ENCODE results near the gene LPGAT1. TPM values are rescaled to one million over a fixed set of nuclear protein-coding genes. Genes with fewer than 3 reads are reported as not detected.

The LPGAT1 gene
- total and polyA plus RNA-seq, 2 donors (not counting 3 experiments of a cell fraction or from before 2014, with no cell fraction given) = 6.1 to 46.0 TPM

DNA sequence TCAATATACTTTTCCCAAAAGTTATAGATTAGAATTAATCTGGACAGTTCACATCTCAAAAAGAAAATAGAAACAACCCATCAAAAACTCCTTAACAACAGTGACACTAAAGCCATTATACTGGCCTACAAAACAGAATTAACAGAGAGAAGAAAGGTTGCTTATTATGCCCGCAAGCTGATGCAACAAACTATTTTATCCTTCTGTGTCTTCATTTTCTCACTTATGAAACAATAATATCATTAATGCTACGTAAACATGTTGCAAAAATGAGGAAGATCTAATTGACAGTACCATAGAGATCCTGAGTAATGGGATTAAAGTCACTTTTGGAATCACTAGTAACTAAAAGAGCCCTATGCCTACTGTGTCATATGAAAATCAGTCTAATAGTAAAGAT is 32.6 kb downstream of the LPGAT1 start:
- no peak overlapping the region for H2AFZ ChIP-seq (ENCODE audit: low read depth, low read length)
- FAIRE-seq (no peak), DNase-seq (ENCODE audit: low read depth, low spot score) (no peak)
- H3K27ac ChIP-seq (ENCODE audit: insufficient read depth, low read depth, low read length) = no peak overlapping the region
- no peak overlapping the region for H3K9ac ChIP-seq (replicated peaks; ENCODE audit: extremely low read depth, insufficient read depth, low read length)
- BruUV-seq (replicated peaks) = no TSS peak
- dilution Hi-C loops (cut with MboI; ENCODE audit: extremely low pct_ligation_motif_present, low sequenced_read_pairs) = no loop called here
- POLR2A ChIA-PET = no interaction called here
- H3K4me3 ChIP-seq (replicated peaks in 1 of 3; ENCODE audit: insufficient read depth in 1 of 3, low read depth in 1 of 3, low read length in 3 of 3) = no peak overlapping the region
- CTCF ChIA-PET = interaction anchor here (0.9 to 1.6 kb wide), 4 partner anchors 9 to 100 kb away, joined by 3 read pairs; no protein-coding TSS in a partner anchor
- H3K9me3 ChIP-seq (replicated peaks; ENCODE audit: control insufficient read depth, insufficient read depth, low read length) = no peaks in the 10 kb centered on the region
- H3K4me1 ChIP-seq (ENCODE audit: control insufficient read depth, extremely low read depth, insufficient read depth, low read length) = no peaks in the 10 kb centered on the region
- H4K20me1 ChIP-seq (replicated peaks; ENCODE audit: control insufficient read depth, extremely low read depth, insufficient read depth, low read length) = no peaks in the 10 kb centered on the region
- TF ChIP-seq EZH2 (IDR thresholded peaks at IDR 0.05; ENCODE audit: borderline replicate concordance, low read depth, low read length, severe bottlenecking) (no peak), FOS (IDR thresholded peaks at IDR 0.05; ENCODE audit: borderline replicate concordance, insufficient read depth, low read length) (no peak), GATA2 (IDR thresholded peaks at IDR 0.05; ENCODE audit: insufficient read depth, insufficient read length, low read depth, low read length) (no peak), JUN (IDR thresholded peaks at IDR 0.05; ENCODE audit: borderline replicate concordance, insufficient read depth, insufficient read length, low read depth) (no peak), POLR2AphosphoS5 (IDR thresholded peaks at IDR 0.05; ENCODE audit: insufficient read depth, low read depth, low read length) (no peak), POLR2A (IDR thresholded peaks at IDR 0.05; ENCODE audit: low read depth, low read length) (no peak), MYC (IDR thresholded peaks at IDR 0.05; ENCODE audit: low read depth, low read length) (no peak)
- TF ChIP-seq, protein P1, sequence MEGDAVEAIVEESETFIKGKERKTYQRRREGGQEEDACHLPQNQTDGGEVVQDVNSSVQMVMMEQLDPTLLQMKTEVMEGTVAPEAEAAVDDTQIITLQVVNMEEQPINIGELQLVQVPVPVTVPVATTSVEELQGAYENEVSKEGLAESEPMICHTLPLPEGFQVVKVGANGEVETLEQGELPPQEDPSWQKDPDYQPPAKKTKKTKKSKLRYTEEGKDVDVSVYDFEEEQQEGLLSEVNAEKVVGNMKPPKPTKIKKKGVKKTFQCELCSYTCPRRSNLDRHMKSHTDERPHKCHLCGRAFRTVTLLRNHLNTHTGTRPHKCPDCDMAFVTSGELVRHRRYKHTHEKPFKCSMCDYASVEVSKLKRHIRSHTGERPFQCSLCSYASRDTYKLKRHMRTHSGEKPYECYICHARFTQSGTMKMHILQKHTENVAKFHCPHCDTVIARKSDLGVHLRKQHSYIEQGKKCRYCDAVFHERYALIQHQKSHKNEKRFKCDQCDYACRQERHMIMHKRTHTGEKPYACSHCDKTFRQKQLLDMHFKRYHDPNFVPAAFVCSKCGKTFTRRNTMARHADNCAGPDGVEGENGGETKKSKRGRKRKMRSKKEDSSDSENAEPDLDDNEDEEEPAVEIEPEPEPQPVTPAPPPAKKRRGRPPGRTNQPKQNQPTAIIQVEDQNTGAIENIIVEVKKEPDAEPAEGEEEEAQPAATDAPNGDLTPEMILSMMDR (IDR thresholded peaks at IDR 0.05; ENCODE audit: extremely low read depth in 1 of 2, insufficient read depth in 1 of 2, low read depth in 1 of 2, low read length in 2 of 2) = no peak
- TF ChIP-seq, protein P2, sequence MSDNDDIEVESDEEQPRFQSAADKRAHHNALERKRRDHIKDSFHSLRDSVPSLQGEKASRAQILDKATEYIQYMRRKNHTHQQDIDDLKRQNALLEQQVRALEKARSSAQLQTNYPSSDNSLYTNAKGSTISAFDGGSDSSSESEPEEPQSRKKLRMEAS (IDR thresholded peaks at IDR 0.05; ENCODE audit: insufficient read depth, insufficient read length) = no peak
- no peaks in the 10 kb centered on the region for H3K36me3 ChIP-seq (ENCODE audit: control insufficient read depth in 2 of 2, extremely low read depth in 1 of 2, insufficient read depth in 2 of 2, low read length in 2 of 2)
- no peaks in the 10 kb centered on the region for H3K27me3 ChIP-seq (ENCODE audit: control insufficient read depth in 2 of 2, insufficient read depth in 2 of 2, low read length in 2 of 2)
- no peaks in the 10 kb centered on the region for H3K9me1 ChIP-seq (replicated peaks; ENCODE audit: control insufficient read depth, extremely low read depth, insufficient read depth, low read length)
- H3K4me2 ChIP-seq (ENCODE audit: insufficient read depth, low read length) = no peak overlapping the region
- intact Hi-C loops (cut with micrococcal nuclease) = no loop called here
- peaks cover 2% of the 10 kb centered on the region for H3K79me2 ChIP-seq (ENCODE audit: control insufficient read depth, insufficient read depth, low read length)
